H9 (cell line): Measurements from ENCODE around the gene TRAF3. TPM values are rescaled to one million over a fixed set of nuclear protein-coding genes. Genes with fewer than 3 reads are reported as not detected.

ENCODE experiments used
- DNase-seq: peaks from one replicate; pipeline ENCODE4 v3.0.0-alpha.2; 2017
- H2AFZ ChIP-seq: one replicate; pipeline ENCODE4 v1.6.1; 2013; ENCODE audit warnings: mild to moderate bottlenecking, low read length, control low read depth, moderate library complexity
- H2AK5ac ChIP-seq: 2 replicates; pipeline ENCODE4 v1.6.1; 2013; ENCODE audit warnings: low read length, control low read depth, mixed read lengths; ENCODE audit not compliant: insufficient read length
- H2BK120ac ChIP-seq: one replicate; pipeline ENCODE4 v1.6.1; 2013; ENCODE audit warnings: low read depth, mild to moderate bottlenecking, low read length, control low read depth, inconsistent platforms; ENCODE audit not compliant: poor library complexity, severe bottlenecking
- H2BK12ac ChIP-seq: 2 replicates; pipeline ENCODE4 v1.6.1; 2013; ENCODE audit warnings: low read length, control low read depth, mixed read lengths, low read depth; ENCODE audit not compliant: insufficient read length
- H2BK15ac ChIP-seq: 2 replicates; pipeline ENCODE4 v1.6.1; 2013; ENCODE audit warnings: low read depth, low read length, control low read depth
- H2BK20ac ChIP-seq: one replicate; pipeline ENCODE4 v1.6.1; 2013; ENCODE audit warnings: low read depth, mild to moderate bottlenecking, low read length, control low read depth, inconsistent platforms; ENCODE audit not compliant: poor library complexity, severe bottlenecking
- H2BK5ac ChIP-seq: 2 replicates; pipeline ENCODE4 v1.6.1; 2013; ENCODE audit warnings: low read length, control low read depth, mixed read lengths; ENCODE audit not compliant: insufficient read length
- H3K14ac ChIP-seq: 2 replicates; pipeline ENCODE4 v1.6.1; 2013; ENCODE audit warnings: low read length, control low read depth; ENCODE audit not compliant: insufficient read depth
- H3K18ac ChIP-seq: 2 replicates; pipeline ENCODE4 v1.6.1; 2013; ENCODE audit warnings: low read depth, mild to moderate bottlenecking, mixed read lengths, low read length, control low read depth; ENCODE audit not compliant: insufficient read length
- H3K23ac ChIP-seq: 2 replicates; pipeline ENCODE4 v1.6.1; 2013; ENCODE audit warnings: low read length, control low read depth, mixed read lengths, low read depth; ENCODE audit not compliant: insufficient read length
- H3K23me2 ChIP-seq: 2 replicates; pipeline ENCODE4 v1.6.1; 2013; ENCODE audit warnings: low read depth, mild to moderate bottlenecking, mixed read lengths, low read length, control low read depth; ENCODE audit not compliant: insufficient read length, poor library complexity, severe bottlenecking
- H3K27ac ChIP-seq: 2 replicates; pipeline ENCODE4 v1.5.1; 2013; ENCODE audit warnings: low read length, control low read depth, mixed read lengths, low read depth; ENCODE audit not compliant: insufficient read length
- H3K27me3 ChIP-seq: 2 replicates; pipeline ENCODE4 v1.6.1; 2013; ENCODE audit warnings: low read length, control low read depth, inconsistent platforms; ENCODE audit not compliant: insufficient read depth
- H3K4ac ChIP-seq: 2 replicates; pipeline ENCODE4 v1.6.1; 2013; ENCODE audit warnings: low read depth, mild to moderate bottlenecking, control low read depth, inconsistent platforms, low read length, moderate library complexity
- H3K4me1 ChIP-seq: 2 replicates; pipeline ENCODE4 v1.6.1; 2013; ENCODE audit warnings: low read length, control low read depth, inconsistent platforms; ENCODE audit not compliant: insufficient read depth
- H3K4me2 ChIP-seq: 2 replicates; pipeline ENCODE4 v1.6.1; 2013; ENCODE audit warnings: low read length, control low read depth, mixed read lengths; ENCODE audit not compliant: insufficient read length, insufficient read depth
- H3K56ac ChIP-seq: 2 replicates; pipeline ENCODE4 v1.6.1; 2013; ENCODE audit warnings: low read depth, mild to moderate bottlenecking, mixed read lengths, low read length, control low read depth; ENCODE audit not compliant: insufficient read length
- H3K79me1 ChIP-seq: 2 replicates; pipeline ENCODE4 v1.6.1; 2013; ENCODE audit warnings: low read depth, mild to moderate bottlenecking, moderate library complexity, low read length, control low read depth, inconsistent platforms; ENCODE audit not compliant: insufficient read depth, poor library complexity, severe bottlenecking
- H3K79me2 ChIP-seq: 2 replicates; pipeline ENCODE4 v1.6.1; 2013; ENCODE audit warnings: low read length, control low read depth, inconsistent platforms; ENCODE audit not compliant: insufficient read depth
- H3K9ac ChIP-seq: 2 replicates; pipeline ENCODE4 v1.6.1; 2013; ENCODE audit warnings: low read length, control low read depth, mixed read lengths; ENCODE audit not compliant: insufficient read length; ENCODE audit errors: extremely low read depth
- H3K9me3 ChIP-seq: one replicate; pipeline ENCODE4 v1.6.1; 2013; ENCODE audit warnings: low read depth, low read length, inconsistent platforms; ENCODE audit not compliant: control insufficient read depth
- H3T11ph ChIP-seq: one replicate; pipeline ENCODE4 v1.6.1; 2013; ENCODE audit warnings: mild to moderate bottlenecking, low read length, control low read depth, inconsistent platforms
- H4K20me1 ChIP-seq: one replicate; pipeline ENCODE4 v1.6.1; 2013; ENCODE audit not compliant: control insufficient read depth, insufficient read length, insufficient read depth
- H4K5ac ChIP-seq: 2 replicates; pipeline ENCODE4 v1.6.1; 2013; ENCODE audit warnings: low read depth, mild to moderate bottlenecking, mixed read lengths, low read length, control low read depth; ENCODE audit not compliant: insufficient read length
- H4K8ac ChIP-seq: replicated peaks from 2 replicates; pipeline ENCODE4 v1.6.1; 2013; ENCODE audit warnings: low read length, control low read depth, mixed read lengths, low read depth; ENCODE audit not compliant: insufficient read length
- H4K91ac ChIP-seq: 2 replicates; pipeline ENCODE4 v1.6.1; 2013; ENCODE audit warnings: low read depth, mild to moderate bottlenecking, moderate library complexity, mixed read lengths, low read length, control low read depth; ENCODE audit not compliant: insufficient read length
- H3K27ac Mint-ChIP-seq, 3 experiments: 2 replicates in 2 of 3; 3 replicates in 1 of 3; pipeline ENCODE4 v1.8.0; 2020 to 2021; ENCODE audit warnings: mixed read lengths in 3 of 3, mild to moderate bottlenecking in 1 of 3, moderate library complexity in 1 of 3
- H3K27me3 Mint-ChIP-seq: 2 replicates; pipeline ENCODE4 v1.8.0; 2021; ENCODE audit warnings: low read depth, mild to moderate bottlenecking, moderate library complexity, mixed read lengths
- H3K36me3 Mint-ChIP-seq, 3 experiments: 2 replicates in 2 of 3; 3 replicates in 1 of 3; pipeline ENCODE4 v1.8.0; 2020 to 2021; ENCODE audit warnings: low read depth in 3 of 3, mixed read lengths in 3 of 3; ENCODE audit not compliant: insufficient read depth in 1 of 3
- H3K4me1 Mint-ChIP-seq, 2 experiments: 2 replicates each; pipeline ENCODE4 v1.8.0; 2020; ENCODE audit warnings: mixed read lengths in 2 of 2
- H3K4me3 Mint-ChIP-seq, 2 experiments: 2 replicates in 1 of 2; 3 replicates in 1 of 2; pipeline ENCODE4 v1.8.0; 2020 to 2021; ENCODE audit warnings: mild to moderate bottlenecking in 2 of 2, mixed read lengths in 2 of 2, moderate library complexity in 1 of 2
- H3K9me3 Mint-ChIP-seq, 2 experiments: 2 replicates in 1 of 2; 3 replicates in 1 of 2; pipeline ENCODE4 v1.8.0; 2020; ENCODE audit warnings: mild to moderate bottlenecking in 2 of 2, mixed read lengths in 2 of 2, moderate library complexity in 1 of 2
- CTCF ChIP-seq: fragments of 200-600 bp; sonication (generic); conservative IDR thresholded peaks from 3 replicates; pipeline ENCODE4 v1.8.0; 2021; ENCODE audit warnings: antibody characterized with exemption, mild to moderate bottlenecking
- WGBS: extraction: QIAGEN DNeasy Blood & Tissue Kit; methylation state at CpG from one replicate; pipeline ENCODE4 v1.1.7; 2013; ENCODE audit warnings: missing lambda C conversion rate, low lambda C conversion rate, mixed read lengths; ENCODE audit not compliant: insufficient read length; ENCODE audit errors: extremely low coverage; 5-methylcytosine and 5-hydroxymethylcytosine counted together
- total RNA-seq: library from RNA; stranded (reverse); gene quantifications from 2 replicates; pipeline ENCODE4 v1.2.1, GENCODE V29; 2021

TRAF3 gene
- total RNA-seq, 1 experiment from 2014 or later: 9.6 TPM

- H4K91ac ChIP-seq: no peak overlapping the region
- no peak overlapping the region for H2AK5ac ChIP-seq
- no peak overlapping the region for H2AFZ ChIP-seq
- H3K79me1 ChIP-seq: no peaks in the 10 kb centered on the region
- no peak overlapping the region for H2BK20ac ChIP-seq
- Mint-ChIP-seq H3K36me3 (no peaks in the 10 kb centered on the region), H3K9me3 (no peaks in the 10 kb centered on the region; a peak in 1 of 5 replicates), H3K4me1 (peaks cover 36 to 37% of the 10 kb centered on the region in 2 experiments), H3K4me3 (peak overlapping the region; percentile 63 to 78), H3K27me3 (peaks cover 17% of the 10 kb centered on the region), H3K27ac (no peak overlapping the region)
- H3K27me3 ChIP-seq: peaks cover 5% of the 10 kb centered on the region; the same call in 1 of the 2 replicates
- no peak overlapping the region for H4K5ac ChIP-seq
- H2BK120ac ChIP-seq: no peak overlapping the region
- no peak overlapping the region for H2BK5ac ChIP-seq
- no peak overlapping the region for H2BK12ac ChIP-seq
- WGBS: no CpG with 5 or more reads among the region's 98 CpGs
- no peak overlapping the region for H3T11ph ChIP-seq
- DNase-seq: peak; percentile 27
- H4K20me1 ChIP-seq: no peaks in the 10 kb centered on the region
- no peaks in the 10 kb centered on the region; the same call in 1 of the 2 replicates for H3K79me2 ChIP-seq
- TF ChIP-seq CTCF: no peak
- H3K14ac ChIP-seq: no peak overlapping the region
- H3K23ac ChIP-seq: no peak overlapping the region
- no peak overlapping the region for H3K4ac ChIP-seq
- no peaks in the 10 kb centered on the region for H3K9me3 ChIP-seq
- peaks cover 5% of the 10 kb centered on the region; the same call in 1 of the 2 replicates for H3K4me1 ChIP-seq
- H3K27ac ChIP-seq: no peak overlapping the region
- H3K18ac ChIP-seq: no peak overlapping the region
- H2BK15ac ChIP-seq: no peak overlapping the region
- no peak overlapping the region for H3K9ac ChIP-seq
- H3K4me2 ChIP-seq: peak overlapping the region; percentile 90
- H3K56ac ChIP-seq: no peak overlapping the region
- peaks cover 11% of the 10 kb centered on the region for H3K23me2 ChIP-seq
- H4K8ac ChIP-seq: no peak overlapping the region
These were observed 575 bp downstream of the TRAF3 start for GRCh38 chr14:102777711-102778337.
